Epithelial cell of proximal tubule (primary cell): ENCODE results near the gene KCTD16. TPM values are rescaled to one million over a fixed set of nuclear protein-coding genes. Genes with fewer than 3 reads are reported as not detected.

Experiments
- DNase-seq: peaks from one replicate; pipeline ENCODE4 v3.0.0-alpha.2; 2011; ENCODE audit warnings: low read depth
- H3K4me3 ChIP-seq: 2 replicates; pipeline ENCODE4 v1.5.1; 2011; ENCODE audit warnings: low read depth, mild to moderate bottlenecking, low read length
- total RNA-seq: library from RNA; depleted of rRNA; stranded (reverse); fragments of >200 nt; gene quantifications from 2 replicates; pipeline ENCODE4 v1.2.3, GENCODE V29; 2015
- TF ChIP-seq, protein P1 (sequence below): conservative IDR thresholded peaks from 2 replicates; pipeline ENCODE4 v1.5.1; 2012; ENCODE audit warnings: low read depth, mild to moderate bottlenecking, low read length

KCTD16 gene
- total RNA-seq, 1 donor from 2014 or later: 0.06 TPM

DNA sequence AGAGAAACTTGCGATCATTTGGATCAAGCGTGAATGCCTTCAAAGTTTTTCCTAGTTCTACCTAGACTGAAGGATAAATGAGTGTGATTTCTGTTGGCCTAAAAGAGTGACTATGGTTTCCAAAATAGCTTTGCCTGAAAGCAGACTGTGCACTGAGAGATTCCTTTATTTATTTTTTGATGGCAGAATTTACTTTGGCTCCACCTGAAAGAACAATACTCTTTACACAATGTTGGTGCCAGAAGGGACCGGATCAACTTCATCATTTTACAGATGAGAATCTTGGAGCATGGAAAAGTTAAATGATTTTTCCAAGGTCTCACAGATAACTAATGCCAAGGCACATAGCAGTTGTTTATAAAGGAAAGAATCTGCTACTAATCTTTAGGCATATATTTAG, 199.6 kb downstream of the KCTD16 start:
- H3K4me3 ChIP-seq: no peak overlapping the region
- TF ChIP-seq, protein P1, sequence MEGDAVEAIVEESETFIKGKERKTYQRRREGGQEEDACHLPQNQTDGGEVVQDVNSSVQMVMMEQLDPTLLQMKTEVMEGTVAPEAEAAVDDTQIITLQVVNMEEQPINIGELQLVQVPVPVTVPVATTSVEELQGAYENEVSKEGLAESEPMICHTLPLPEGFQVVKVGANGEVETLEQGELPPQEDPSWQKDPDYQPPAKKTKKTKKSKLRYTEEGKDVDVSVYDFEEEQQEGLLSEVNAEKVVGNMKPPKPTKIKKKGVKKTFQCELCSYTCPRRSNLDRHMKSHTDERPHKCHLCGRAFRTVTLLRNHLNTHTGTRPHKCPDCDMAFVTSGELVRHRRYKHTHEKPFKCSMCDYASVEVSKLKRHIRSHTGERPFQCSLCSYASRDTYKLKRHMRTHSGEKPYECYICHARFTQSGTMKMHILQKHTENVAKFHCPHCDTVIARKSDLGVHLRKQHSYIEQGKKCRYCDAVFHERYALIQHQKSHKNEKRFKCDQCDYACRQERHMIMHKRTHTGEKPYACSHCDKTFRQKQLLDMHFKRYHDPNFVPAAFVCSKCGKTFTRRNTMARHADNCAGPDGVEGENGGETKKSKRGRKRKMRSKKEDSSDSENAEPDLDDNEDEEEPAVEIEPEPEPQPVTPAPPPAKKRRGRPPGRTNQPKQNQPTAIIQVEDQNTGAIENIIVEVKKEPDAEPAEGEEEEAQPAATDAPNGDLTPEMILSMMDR: no peak
- DNase-seq: no peak

DNA sequence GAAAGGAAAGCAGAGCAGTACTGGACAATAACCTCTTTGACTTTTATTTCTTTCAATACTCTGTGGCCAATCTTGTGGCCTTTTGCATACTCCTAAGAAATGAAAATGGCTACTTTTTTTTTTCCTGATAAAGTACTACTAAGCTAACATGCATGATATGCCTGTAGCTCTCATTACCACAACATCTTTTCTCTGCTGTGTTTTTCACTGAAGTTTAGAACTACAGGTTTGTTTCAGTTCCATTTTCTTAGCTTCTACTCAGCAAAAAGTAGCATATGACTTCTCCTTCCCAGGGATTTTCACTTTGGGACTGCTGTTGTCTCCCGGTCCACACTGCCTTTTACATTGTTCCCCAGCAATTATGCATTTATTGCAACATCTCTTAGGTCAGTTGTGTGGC, 204.0 kb downstream of the KCTD16 start:
- H3K4me3 ChIP-seq: no peak overlapping the region
- no peak for DNase-seq
- TF ChIP-seq, protein P1: no peak

DNA sequence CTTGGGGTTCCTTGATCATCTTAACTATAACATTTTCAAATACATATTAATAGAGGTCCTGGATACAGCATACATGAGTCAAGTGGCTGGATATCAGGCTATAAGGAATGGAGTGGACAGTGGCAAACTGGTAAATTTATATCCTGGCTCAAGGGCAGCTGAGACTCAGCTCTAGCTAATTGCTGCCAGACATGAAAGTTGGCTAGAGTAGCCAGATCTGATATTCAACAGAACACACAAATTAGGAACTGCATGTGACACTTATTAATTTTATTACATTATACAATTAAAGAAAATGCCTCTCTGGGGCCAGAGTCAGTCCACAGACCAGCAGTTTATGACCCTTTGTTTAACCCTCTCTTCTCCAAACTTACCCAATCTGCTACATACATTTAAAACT, 206.5 kb downstream of the KCTD16 start:
- H3K4me3 ChIP-seq: no peak overlapping the region
- DNase-seq: no peak
- TF ChIP-seq, protein P1: no peak

DNA sequence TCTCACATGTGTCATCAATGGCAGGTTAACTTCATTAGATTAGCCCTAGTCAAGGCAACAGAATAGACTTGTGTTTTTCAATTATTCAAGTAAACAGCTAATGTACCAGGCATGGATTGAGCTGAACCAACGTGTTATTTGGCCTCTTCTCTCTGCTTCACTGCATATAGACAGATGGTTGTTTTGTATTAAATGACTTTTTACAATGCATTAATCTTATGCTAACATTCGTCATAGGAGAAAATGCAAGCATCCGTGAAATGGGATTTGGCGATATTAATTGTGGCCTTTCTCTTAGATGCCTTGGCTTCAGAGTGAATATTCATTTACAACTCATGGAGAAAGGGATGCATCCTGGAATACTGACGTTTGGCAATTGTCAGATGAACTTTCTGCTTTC, 208.0 kb downstream of the KCTD16 start:
- H3K4me3 ChIP-seq: no peak overlapping the region
- no peak for DNase-seq
- TF ChIP-seq, protein P1: no peak

- no peak overlapping the region for H3K4me3 ChIP-seq
- TF ChIP-seq, protein P1: no peak
- DNase-seq: no peak
Measured at GRCh38 chr5:144385597-144385996, 214.9 kb downstream of the KCTD16 start.

- DNase-seq: no peak
- TF ChIP-seq, protein P1: no peak
- H3K4me3 ChIP-seq: no peak overlapping the region
Measured at GRCh38 chr5:144386315-144386714, 215.6 kb downstream of the KCTD16 start.

DNA sequence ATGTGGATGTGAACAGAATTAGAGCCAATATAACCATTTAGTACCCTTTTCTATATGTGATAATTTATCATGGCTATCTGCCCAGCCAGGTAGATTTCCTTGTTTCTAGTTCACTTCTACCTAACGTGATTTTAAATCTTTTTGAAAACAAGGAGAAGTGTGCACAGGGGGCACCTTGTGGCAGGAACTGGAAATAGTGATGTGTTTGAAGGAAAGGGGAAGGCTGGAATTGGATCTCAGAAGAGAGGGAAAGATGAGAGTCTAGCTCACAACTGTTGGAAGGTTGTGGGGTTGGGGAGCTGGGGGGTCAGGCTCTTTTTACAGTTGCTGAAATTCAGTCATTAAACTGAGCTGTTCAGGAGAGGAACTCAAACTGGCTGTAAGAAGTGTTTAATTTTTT, 219.5 kb downstream of the KCTD16 start:
- no peak overlapping the region for H3K4me3 ChIP-seq
- no peak for DNase-seq
- TF ChIP-seq, protein P1: peak; percentile 69
